ENCODE data around the gene LANCL1. TPM values are rescaled to one million over a fixed set of nuclear protein-coding genes. Genes with fewer than 3 reads are reported as not detected.

Gene LANCL1
- total RNA-seq, 2 experiments from 2014 or later: 31.7 to 31.9 TPM

Other genes starting within 250 kb of the LANCL1 start
- gene MYL1, start 161.6 kb downstream of the LANCL1 start, total RNA-seq: not detected
- gene CPS1, start 79.8 kb upstream of the LANCL1 start, total RNA-seq: 1 to 10 TPM; 1.2 to 1.3 TPM

Measured in activated CD8-positive, alpha-beta T cell treated with anti-CD3 and anti-CD28 coated beads, Interleukin-2, amount 10 ng/mL, durations not matched to agents 7 days and 5 days (primary cell).